T-helper 2 cell treated with Interferon-gamma antibody and Interleukin-4, amounts not matched to agents 100 ng/mL and 5 ng/mL, for 36 hours (primary cell): ENCODE data around the gene MORC4. TPM values are rescaled to one million over a fixed set of nuclear protein-coding genes. Genes with fewer than 3 reads are reported as not detected.
"Not testable (repeated sequence)": the region's sequence is repeated elsewhere in the genome, so short reads cannot be mapped to it uniquely, and the experiment has no call there.

Source experiments
- intact Hi-C: fragments of 100-400 bp; cut with micrococcal nuclease; formaldehyde crosslinking; loops from one replicate; pipeline ENCODE4 v1.15.1; 2023
- total RNA-seq: library from RNA; stranded (reverse); gene quantifications from 2 replicates; pipeline ENCODE4 v1.2.3, GENCODE V29; 2022

MORC4 gene
- 6.0 and 7.4 TPM in 2 replicates for total RNA-seq

GRCh38 chrX:107000013-107000515 lies at the start of gene MORC4:
TSS of gene MORC4 (minus strand) at chrX:107000212. CDS start at chrX:106999969, 243 bp downstream.
- intact Hi-C loops = loop anchor here (1.0 to 5.0 kb wide), 2 partner anchors 117 to 1091 kb away; partner anchors contain the start of genes ATG4A, PSMD10 and RBM41

DNA sequence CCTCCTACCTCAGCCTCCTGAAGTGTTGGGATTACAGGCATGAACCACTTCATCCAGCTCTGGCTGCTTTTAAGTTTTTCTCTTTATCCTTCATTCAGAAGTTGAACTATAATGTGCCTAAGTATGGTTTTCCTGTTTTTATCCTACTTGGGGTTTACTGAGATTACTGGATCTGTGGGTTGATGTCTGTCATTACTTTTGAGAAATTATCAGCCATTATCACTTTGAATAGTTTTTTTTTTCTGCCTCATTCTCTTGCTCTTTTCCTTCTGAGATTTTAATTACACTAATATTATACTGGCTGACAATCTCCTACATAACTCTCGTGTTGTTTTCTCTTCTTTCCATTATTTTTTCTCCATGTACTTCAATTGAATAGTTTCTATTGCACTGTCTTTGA lies 47.6 kb upstream of the MORC4 start:
- intact Hi-C loops = no loop called here

- intact Hi-C loops = no loop called here
Observed at GRCh38 chrX:107029752-107030151, 29.7 kb upstream of the MORC4 start.

- intact Hi-C loops = no loop called here
Observed at GRCh38 chrX:107025545-107025944, 25.5 kb upstream of the MORC4 start.

DNA sequence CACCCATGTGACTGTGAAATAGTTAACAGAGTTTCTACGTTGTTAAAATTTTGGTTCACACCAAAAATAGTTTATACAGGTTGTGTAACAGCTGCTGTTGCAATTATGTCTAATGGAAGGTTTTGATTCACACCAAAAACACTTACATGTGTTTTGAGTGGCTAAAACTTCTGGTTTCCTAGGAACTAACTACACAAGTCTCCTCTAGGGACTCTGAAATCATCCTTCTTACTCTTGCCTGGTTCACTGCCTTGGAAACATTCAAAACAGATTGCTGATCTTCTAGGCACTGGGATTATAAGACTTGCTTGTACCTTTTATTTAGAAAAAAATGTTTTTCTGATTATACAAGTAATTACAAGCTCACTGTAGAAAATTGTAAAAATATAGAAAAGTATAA lies 14.9 kb upstream of the MORC4 start:
- intact Hi-C loops = no loop called here

DNA sequence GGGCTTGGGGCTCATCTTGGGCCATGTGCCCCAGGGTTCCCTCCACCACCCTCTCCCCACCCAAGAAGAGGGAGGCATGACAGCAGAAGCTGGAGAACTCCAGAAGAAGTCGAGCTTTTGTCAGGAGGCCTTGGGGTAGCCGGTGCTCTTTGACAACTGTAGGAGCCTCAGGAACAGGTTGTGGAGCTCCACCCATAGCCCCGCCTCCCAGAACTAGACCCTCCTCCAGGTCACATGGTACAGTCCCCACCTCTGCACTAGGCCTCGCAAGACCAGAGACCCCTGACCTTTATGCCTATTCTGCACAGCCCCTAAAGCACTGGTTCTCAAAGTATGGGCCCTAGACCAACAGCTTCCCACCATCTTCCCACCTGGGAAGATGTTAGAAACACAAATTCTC lies 8.0 kb upstream of the MORC4 start:
- intact Hi-C loops = no loop called here

- intact Hi-C loops = loop anchor here (1.0 to 10.0 kb wide), 2 partner anchors 326 to 426 kb away; no protein-coding TSS in a partner anchor
Observed at GRCh38 chrX:106999002-106999975, 723 bp downstream of the MORC4 start.

DNA sequence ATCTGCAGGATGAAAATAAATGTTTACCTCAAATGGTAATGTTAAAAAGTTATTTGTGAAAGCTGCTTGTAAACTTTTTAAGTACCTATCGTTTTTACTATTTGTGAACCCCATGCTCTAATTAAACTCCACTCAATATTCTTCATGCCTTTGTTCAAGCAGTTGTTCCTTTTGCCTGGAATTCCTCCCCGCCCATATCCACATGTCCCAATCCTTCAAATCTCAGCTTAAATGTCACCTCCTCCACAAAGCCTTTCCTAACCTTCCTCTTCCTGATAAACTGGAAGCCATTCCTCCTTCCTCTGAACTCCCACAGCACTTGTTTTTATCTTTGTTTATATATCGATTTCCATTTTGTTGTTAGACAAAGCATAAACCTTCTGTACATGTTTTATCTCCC lies 2.4 kb downstream of the MORC4 start:
- intact Hi-C loops = loop anchor here (10.0 kb wide), 1 partner anchor 427 kb away; no protein-coding TSS in a partner anchor

GRCh38 chrX:106995678-106996077 lies 4.3 kb downstream of the MORC4 start:
- intact Hi-C loops = loop anchor here (10.0 kb wide), 1 partner anchor 429 kb away; no protein-coding TSS in a partner anchor

DNA sequence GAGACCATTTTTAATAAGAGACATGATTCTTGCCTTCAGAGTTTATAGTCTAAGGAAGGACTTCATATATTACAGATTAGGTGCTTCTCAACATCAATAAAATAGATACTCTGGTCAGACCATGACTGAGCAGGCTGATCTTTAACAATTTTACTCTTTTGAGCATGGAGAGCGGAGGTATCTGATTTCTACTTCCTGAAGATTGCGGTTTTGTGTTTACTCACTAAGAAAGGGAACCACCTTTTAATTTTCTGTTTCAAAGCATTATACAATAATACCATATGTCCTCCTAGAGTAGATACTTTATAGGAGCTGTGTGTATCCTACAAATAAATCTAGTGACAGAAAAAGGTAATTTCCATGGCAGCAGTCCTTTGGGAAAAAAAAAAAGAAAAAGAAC lies 12.5 kb downstream of the MORC4 start:
- intact Hi-C loops = no loop called here

- intact Hi-C loops = no loop called here
Observed at GRCh38 chrX:106980952-106981626, 18.9 kb downstream of the MORC4 start.

- intact Hi-C loops = no loop called here
Observed at GRCh38 chrX:106976416-106976815, 23.6 kb downstream of the MORC4 start.

GRCh38 chrX:106973433-106974149 lies 26.4 kb downstream of the MORC4 start:
- intact Hi-C loops = no loop called here

GRCh38 chrX:106972896-106973295 lies 27.1 kb downstream of the MORC4 start:
- intact Hi-C loops = no loop called here

DNA sequence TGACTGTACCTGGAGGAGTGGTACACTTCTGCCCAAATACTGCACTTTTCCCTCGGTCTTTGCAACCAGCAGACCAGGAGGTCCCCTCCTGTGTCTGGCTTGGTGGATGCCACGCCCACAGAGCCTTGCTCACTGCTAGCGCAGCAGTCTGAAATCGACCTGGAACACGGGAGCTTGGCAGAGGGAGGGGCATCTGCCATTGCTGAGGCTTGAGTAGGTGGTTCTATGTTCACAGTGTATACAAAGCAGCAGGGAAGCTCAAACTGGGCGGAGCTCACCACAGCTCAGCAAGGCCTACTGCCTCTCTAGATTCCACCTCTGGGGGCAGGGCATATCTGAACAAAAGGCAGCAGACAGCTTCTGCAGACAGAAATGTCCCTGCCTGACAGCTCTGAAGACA lies 33.5 kb downstream of the MORC4 start:
- intact Hi-C loops = not testable (repeated sequence)

DNA sequence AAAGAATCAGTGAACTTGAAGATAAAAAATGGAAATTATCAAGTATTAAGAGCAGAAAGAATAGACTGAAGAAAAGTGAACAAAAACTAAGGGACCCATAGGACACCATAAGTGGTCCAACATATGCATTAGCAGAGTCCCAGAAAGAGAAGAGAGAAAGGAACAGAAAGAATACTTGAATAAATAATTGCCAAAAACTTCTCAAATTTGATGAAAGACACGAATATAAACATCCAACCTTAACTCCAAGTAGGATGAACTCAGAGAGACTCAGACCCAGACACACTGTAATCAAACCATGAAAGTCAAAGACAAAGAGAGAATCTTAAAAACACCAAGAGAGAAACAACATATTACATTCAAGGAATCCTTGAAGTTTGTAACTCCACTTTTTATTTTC lies 35.7 kb downstream of the MORC4 start:
- intact Hi-C loops = no loop called here

- intact Hi-C loops = no loop called here
Observed at GRCh38 chrX:106963111-106963510, 36.9 kb downstream of the MORC4 start.

- intact Hi-C loops = no loop called here
Observed at GRCh38 chrX:106959901-106960300, 40.1 kb downstream of the MORC4 start.

DNA sequence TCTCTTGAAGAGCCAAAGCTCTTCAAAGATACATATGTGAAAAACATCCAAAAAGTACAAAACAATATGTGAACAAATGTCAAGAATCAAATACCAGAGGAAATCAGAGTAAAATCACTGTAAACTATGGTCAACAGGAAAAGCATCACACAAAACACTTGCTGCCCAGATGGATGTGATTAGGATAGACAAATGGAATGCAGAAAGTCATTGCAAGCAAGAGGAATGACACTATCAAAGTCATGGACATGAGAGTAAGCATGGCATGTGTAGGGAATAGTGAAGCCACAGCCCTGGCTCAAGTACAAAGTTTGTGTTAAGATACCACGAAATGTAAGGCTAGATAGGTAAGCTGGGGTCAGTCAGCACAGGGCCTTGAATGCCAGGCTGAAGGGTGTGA lies 42.2 kb downstream of the MORC4 start:
- intact Hi-C loops = no loop called here

DNA sequence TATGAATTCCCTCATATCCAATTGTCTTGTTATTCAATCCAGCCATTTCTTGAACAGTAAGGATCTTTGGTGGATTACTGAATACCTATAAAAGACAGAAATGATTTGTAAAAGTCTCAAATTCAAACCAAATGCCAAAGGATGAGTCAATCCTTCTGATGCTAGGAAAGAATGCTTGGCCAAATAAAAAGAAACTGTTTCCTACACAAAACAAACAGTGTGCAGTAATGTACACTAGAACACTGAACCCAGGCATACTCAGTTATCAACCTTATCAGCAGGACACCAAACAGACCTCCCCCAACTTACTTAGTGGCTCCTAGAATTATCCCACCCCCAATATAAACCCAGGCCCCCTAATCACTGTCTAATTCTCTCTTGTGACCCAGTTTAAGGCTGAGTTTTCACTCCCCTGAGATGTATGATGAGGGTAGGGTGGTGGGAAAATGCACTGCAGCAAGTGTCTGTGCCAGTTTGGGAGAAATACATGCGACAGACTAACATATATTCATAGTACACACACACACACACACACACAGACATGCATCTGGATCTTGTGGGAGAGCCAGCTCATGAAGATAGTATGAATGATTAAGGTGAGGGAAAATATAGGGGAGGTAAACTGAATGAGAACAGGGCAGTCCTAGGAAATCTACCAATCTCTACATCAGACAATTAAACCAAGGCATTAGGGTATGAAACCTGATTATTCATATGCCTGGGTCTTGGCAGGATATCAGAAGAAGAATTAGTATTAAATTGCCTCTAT lies 44.8 kb downstream of the MORC4 start:
- intact Hi-C loops = no loop called here
